Measurements from ENCODE around the gene XPR1. TPM values are rescaled to one million over a fixed set of nuclear protein-coding genes. Genes with fewer than 3 reads are reported as not detected.

Gene XPR1
- total and polyA plus RNA-seq, 10 of the 15 experiments (the other 5 are each of a cell fraction or from before 2014, with no cell fraction given), result 1.1 to 33.9 (median 11.3) TPM

DNA sequence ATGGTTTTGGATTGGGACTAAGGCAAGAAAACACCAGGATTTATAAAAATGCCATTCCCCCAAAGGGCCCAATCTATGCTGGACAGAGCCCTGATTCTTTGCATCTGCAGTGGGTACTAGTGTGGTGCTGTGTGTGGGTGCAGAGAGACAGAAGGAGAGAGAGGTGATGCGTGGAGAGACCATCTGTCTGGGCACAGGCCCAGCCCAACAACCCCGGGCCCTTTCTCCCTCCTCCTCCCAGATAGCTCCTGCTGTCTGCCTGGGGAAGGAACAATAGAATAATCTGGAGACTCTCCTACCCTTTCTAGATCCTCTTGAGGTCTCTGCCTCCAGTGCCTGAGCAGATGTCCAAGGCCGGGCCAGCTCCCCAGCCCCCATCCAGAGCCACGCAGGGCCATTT lies 296.0 kb downstream of the XPR1 start (continued):
- TF ChIP-seq, protein P1, sequence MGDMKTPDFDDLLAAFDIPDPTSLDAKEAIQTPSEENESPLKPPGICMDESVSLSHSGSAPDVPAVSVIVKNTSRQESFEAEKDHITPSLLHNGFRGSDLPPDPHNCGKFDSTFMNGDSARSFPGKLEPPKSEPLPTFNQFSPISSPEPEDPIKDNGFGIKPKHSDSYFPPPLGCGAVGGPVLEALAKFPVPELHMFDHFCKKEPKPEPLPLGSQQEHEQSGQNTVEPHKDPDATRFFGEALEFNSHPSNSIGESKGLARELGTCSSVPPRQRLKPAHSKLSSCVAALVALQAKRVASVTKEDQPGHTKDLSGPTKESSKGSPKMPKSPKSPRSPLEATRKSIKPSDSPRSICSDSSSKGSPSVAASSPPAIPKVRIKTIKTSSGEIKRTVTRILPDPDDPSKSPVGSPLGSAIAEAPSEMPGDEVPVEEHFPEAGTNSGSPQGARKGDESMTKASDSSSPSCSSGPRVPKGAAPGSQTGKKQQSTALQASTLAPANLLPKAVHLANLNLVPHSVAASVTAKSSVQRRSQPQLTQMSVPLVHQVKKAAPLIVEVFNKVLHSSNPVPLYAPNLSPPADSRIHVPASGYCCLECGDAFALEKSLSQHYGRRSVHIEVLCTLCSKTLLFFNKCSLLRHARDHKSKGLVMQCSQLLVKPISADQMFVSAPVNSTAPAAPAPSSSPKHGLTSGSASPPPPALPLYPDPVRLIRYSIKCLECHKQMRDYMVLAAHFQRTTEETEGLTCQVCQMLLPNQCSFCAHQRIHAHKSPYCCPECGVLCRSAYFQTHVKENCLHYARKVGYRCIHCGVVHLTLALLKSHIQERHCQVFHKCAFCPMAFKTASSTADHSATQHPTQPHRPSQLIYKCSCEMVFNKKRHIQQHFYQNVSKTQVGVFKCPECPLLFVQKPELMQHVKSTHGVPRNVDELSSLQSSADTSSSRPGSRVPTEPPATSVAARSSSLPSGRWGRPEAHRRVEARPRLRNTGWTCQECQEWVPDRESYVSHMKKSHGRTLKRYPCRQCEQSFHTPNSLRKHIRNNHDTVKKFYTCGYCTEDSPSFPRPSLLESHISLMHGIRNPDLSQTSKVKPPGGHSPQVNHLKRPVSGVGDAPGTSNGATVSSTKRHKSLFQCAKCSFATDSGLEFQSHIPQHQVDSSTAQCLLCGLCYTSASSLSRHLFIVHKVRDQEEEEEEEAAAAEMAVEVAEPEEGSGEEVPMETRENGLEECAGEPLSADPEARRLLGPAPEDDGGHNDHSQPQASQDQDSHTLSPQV (IDR thresholded peaks at IDR 0.05), result no peak
- no peak for TF ChIP-seq TBL1XR1 (IDR thresholded peaks at IDR 0.05; ENCODE audit: low read depth, low read length)
- no peak for TF ChIP-seq RCOR1 (conservative IDR thresholded peaks at IDR 0.05; ENCODE audit: low read depth, low read length)
- no peak for TF ChIP-seq PAX5 (IDR thresholded peaks at IDR 0.05; ENCODE audit: borderline replicate concordance, low read depth, low read length)
- TF ChIP-seq SMARCA5 (IDR thresholded peaks at IDR 0.05), result no peak
- no peak for TF ChIP-seq CBFB (IDR thresholded peaks at IDR 0.05; ENCODE audit: low read depth)

DNA sequence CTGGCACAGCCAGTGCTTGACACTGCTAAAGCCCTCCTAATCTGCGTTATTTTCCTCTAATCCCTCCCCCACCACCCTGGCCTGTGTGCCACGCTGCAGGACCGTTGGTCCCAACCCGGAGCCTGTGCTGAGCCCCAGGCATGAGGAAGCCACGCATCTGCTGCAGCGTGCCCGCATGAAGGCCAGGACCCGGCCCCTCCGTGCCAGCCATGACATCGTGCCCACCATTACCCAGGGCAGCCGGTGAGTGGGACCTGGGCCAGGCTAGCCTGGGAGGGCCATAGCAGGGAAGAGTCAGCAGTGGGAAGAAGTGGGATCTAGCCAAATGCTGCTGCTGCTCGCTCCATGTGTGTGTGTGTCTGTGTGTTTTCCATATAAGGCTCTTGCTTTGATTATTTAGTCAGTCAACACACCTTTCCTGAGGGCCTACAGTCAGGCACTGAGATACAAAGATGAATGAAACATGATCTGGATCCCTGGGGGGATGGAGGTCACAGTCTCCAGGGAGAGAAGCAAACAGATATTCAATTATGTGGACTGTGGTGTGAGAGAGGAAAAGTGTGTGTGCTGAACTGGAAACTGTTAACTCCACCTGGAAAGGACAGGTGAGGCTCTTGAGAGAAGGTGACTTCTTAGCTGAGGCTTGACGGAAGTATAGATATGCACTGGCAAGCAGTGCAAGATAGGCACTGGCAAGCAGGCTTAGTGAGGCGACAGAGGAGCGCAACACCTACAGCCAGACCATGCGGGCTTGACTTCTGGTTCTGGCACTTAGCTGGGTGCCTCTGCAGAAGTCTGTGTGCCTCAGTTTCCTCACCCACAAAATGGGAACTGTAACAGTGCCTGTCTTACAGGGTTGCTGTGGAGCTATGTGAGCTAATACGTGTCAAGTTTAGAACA lies 296.8 kb downstream of the XPR1 start:
- Histone ChIP-seq H3K9ac (ENCODE audit: control insufficient read depth, insufficient read depth, low read length) (no peak overlapping the region), H3K27ac (ENCODE audit: control insufficient read depth, insufficient read depth) (no peak overlapping the region), H3K79me2 (ENCODE audit: control insufficient read depth, insufficient read depth, low read length) (no peaks in the 10 kb centered on the region), H3K9me3 (replicated peaks; ENCODE audit: control insufficient read depth, insufficient read depth, low read length) (no peaks in the 10 kb centered on the region), H3K27me3 (replicated peaks in 1 of 2; ENCODE audit: control insufficient read depth in 2 of 2, insufficient read depth in 2 of 2, low read length in 1 of 2) (no peaks in the 10 kb centered on the region), H3K4me1 (ENCODE audit: control insufficient read depth, insufficient read depth, low read length) (peaks cover 4% of the 10 kb centered on the region; the same call in 1 of the 2 replicates), H2AFZ (ENCODE audit: control insufficient read depth, low read depth, low read length) (no peak overlapping the region), H3K36me3 (ENCODE audit: control insufficient read depth in 2 of 2, insufficient read depth in 2 of 2, low read length in 1 of 2) (no peaks in the 10 kb centered on the region), H3K4me2 (ENCODE audit: control insufficient read depth, insufficient read depth) (no peak overlapping the region), H3K4me3 (no peak overlapping the region), H4K20me1 (ENCODE audit: control insufficient read depth, insufficient read depth) (no peaks in the 10 kb centered on the region)
- BruUV-seq (replicated peaks), result no TSS peak
- ChIA-PET POLR2A (no interaction called here), CTCF (interaction anchor here (1.5 kb wide), 1 partner anchor 12 kb away, joined by 3 read pairs; no protein-coding TSS in a partner anchor), RAD21 (ENCODE audit: unreplicated experiment) (interaction anchor here (1.1 kb wide), 1 partner anchor 213 kb away, joined by 3 read pairs; no protein-coding TSS in a partner anchor), SMC1A (ENCODE audit: uncharacterized antibody, unreplicated experiment) (no interaction called here)
- ATAC-seq (no peak), FAIRE-seq (no peak), DNase-seq (ENCODE audit: low read depth, low spot score) (no peak)
- intact Hi-C loops (cut with micrococcal nuclease; ENCODE audit: unreplicated experiment), result no loop called here
- WGBS (ENCODE audit: insufficient coverage, insufficient replicate concordance, low lambda C conversion rate, missing lambda C conversion rate), result 67% methylated on average over 15 of the region's 17 CpGs
- in situ Hi-C loops (cut with MboI), result no loop called here
- no peak for TF ChIP-seq NFYB (IDR thresholded peaks at IDR 0.05; ENCODE audit: insufficient read depth, low read depth, low read length)
- no peak for TF ChIP-seq DPF2 (IDR thresholded peaks at IDR 0.05)
- no peak for TF ChIP-seq HDGF (IDR thresholded peaks at IDR 0.05)
